ENCODE results near the gene SPRR5. TPM values are rescaled to one million over a fixed set of nuclear protein-coding genes. Genes with fewer than 3 reads are reported as not detected.

SPRR5 gene
- total RNA-seq, 1 experiment from 2014 or later: not detected

- POLR2A ChIA-PET (ENCODE audit: low non-redundant PET): no interaction called here
Observed at GRCh38 chr1:152901631-152902030, 45.4 kb upstream of the SPRR5 start.

GRCh38 chr1:152902636-152903035 lies 44.4 kb upstream of the SPRR5 start:
- intact Hi-C loops (cut with micrococcal nuclease; ENCODE audit: unreplicated experiment): no loop called here
- Histone ChIP-seq H3K4me1 (ENCODE audit: insufficient read depth, low read length, poor library complexity, severe bottlenecking) (no peaks in the 10 kb centered on the region), H3K27me3 (replicated peaks; ENCODE audit: insufficient read depth, low read depth, low read length, poor library complexity) (peaks cover 56% of the 10 kb centered on the region), H3K36me3 (ENCODE audit: insufficient read depth, low read length, poor library complexity, severe bottlenecking) (no peaks in the 10 kb centered on the region), H3K9me3 (ENCODE audit: low read depth, low read length, poor library complexity, severe bottlenecking) (no peaks in the 10 kb centered on the region), H3K27ac (ENCODE audit: low read depth, low read length, poor library complexity, severe bottlenecking) (no peak overlapping the region), H3K4me3 (ENCODE audit: low read depth, low read length, poor library complexity, severe bottlenecking) (no peak overlapping the region)
- TF ChIP-seq EZH2 (IDR thresholded peaks at IDR 0.05; ENCODE audit: borderline replicate concordance, low read depth, low read length, poor library complexity, severe bottlenecking) (no peak), CTCF (conservative IDR thresholded peaks at IDR 0.05; ENCODE audit: low read depth, low read length) (no peak)
- ChIA-PET POLR2A (ENCODE audit: low non-redundant PET) (no interaction called here), CTCF (no interaction called here)
- BruUV-seq (replicated peaks): no TSS peak
- no peak for DNase-seq (ENCODE audit: low spot score)

More at GRCh38 chr1:152901631-152902030, 45.4 kb upstream of the SPRR5 start:
- peaks cover 56% of the 10 kb centered on the region for H3K27me3 ChIP-seq (replicated peaks; ENCODE audit: insufficient read depth, low read depth, low read length, poor library complexity)
- no peak for DNase-seq (ENCODE audit: low spot score)
- no TSS peak for BruUV-seq (replicated peaks)
- no peak overlapping the region for H3K4me3 ChIP-seq (ENCODE audit: low read depth, low read length, poor library complexity, severe bottlenecking)
- CTCF ChIA-PET: no interaction called here
- H3K4me1 ChIP-seq (ENCODE audit: insufficient read depth, low read length, poor library complexity, severe bottlenecking): no peaks in the 10 kb centered on the region
- no peaks in the 10 kb centered on the region for H3K36me3 ChIP-seq (ENCODE audit: insufficient read depth, low read length, poor library complexity, severe bottlenecking)
- TF ChIP-seq CTCF (conservative IDR thresholded peaks at IDR 0.05; ENCODE audit: low read depth, low read length) (no peak), EZH2 (IDR thresholded peaks at IDR 0.05; ENCODE audit: borderline replicate concordance, low read depth, low read length, poor library complexity, severe bottlenecking) (no peak)
- H3K27ac ChIP-seq (ENCODE audit: low read depth, low read length, poor library complexity, severe bottlenecking): no peak overlapping the region
- no peaks in the 10 kb centered on the region for H3K9me3 ChIP-seq (ENCODE audit: low read depth, low read length, poor library complexity, severe bottlenecking)
- intact Hi-C loops (cut with micrococcal nuclease; ENCODE audit: unreplicated experiment): no loop called here

- no peak overlapping the region for H3K27ac ChIP-seq (ENCODE audit: low read depth, low read length, poor library complexity, severe bottlenecking)
- no peaks in the 10 kb centered on the region for H3K36me3 ChIP-seq (ENCODE audit: insufficient read depth, low read length, poor library complexity, severe bottlenecking)
- BruUV-seq (replicated peaks): no TSS peak
- TF ChIP-seq CTCF (conservative IDR thresholded peaks at IDR 0.05; ENCODE audit: low read depth, low read length) (no peak), EZH2 (IDR thresholded peaks at IDR 0.05; ENCODE audit: borderline replicate concordance, low read depth, low read length, poor library complexity, severe bottlenecking) (no peak)
- DNase-seq (ENCODE audit: low spot score): no peak
- intact Hi-C loops (cut with micrococcal nuclease; ENCODE audit: unreplicated experiment): no loop called here
- ChIA-PET CTCF (no interaction called here), POLR2A (ENCODE audit: low non-redundant PET) (no interaction called here)
- H3K4me1 ChIP-seq (ENCODE audit: insufficient read depth, low read length, poor library complexity, severe bottlenecking): no peaks in the 10 kb centered on the region
- no peaks in the 10 kb centered on the region for H3K9me3 ChIP-seq (ENCODE audit: low read depth, low read length, poor library complexity, severe bottlenecking)
- peaks cover 47% of the 10 kb centered on the region for H3K27me3 ChIP-seq (replicated peaks; ENCODE audit: insufficient read depth, low read depth, low read length, poor library complexity)
- no peak overlapping the region for H3K4me3 ChIP-seq (ENCODE audit: low read depth, low read length, poor library complexity, severe bottlenecking)
Observed at GRCh38 chr1:152904688-152905440, 42.1 kb upstream of the SPRR5 start.

Data from A673 (cell line).